MM.1S (cell line): ENCODE data around the gene DNAH11.
A peak's percentile ranks its signal among the peaks of the same experiment; 100 is the strongest.

ENCODE experiments used
- CTCF ChIP-seq: fragments of 300-600 bp; sonication (generic); IDR thresholded peaks from 2 replicates; pipeline ENCODE4 v1.5.1; 2016; ENCODE audit warnings: antibody characterized with exemption, low read length, mixed read lengths
- EZH2phosphoT487 ChIP-seq: fragments of 300-600 bp; sonication (generic); IDR thresholded peaks from 2 replicates; pipeline ENCODE4 v1.6.1; 2018; ENCODE audit warnings: antibody characterized with exemption, low read length

DNA sequence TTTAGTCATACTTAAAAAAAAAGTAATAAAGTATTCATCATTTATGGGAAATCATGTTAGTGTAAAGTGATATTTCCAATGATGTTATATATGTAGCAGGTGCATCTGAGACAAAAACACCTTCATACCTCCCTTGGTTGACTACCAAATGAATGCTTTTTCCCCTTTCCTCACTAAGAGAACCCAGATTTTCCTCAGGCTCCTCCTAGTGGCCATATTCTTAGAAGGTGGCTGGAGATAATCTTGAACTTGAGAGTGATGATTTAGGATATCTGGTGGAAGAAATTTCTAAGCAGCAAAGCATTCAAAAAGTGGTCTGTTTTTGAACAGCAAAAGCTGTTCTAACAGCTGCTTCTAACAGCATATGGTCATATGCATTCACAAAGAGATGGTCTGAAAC is 16.8 kb upstream of the DNAH11 start:
- TF ChIP-seq EZH2phosphoT487 = no peak
- peak; percentile 43 for TF ChIP-seq CTCF
